MM.1S (cell line): ENCODE data around the gene CYP24A1.

Experiments used
- CTCF ChIP-seq: fragments of 300-600 bp; sonication (generic); IDR thresholded peaks from 2 replicates; pipeline ENCODE4 v1.5.1; 2016; ENCODE audit warnings: antibody characterized with exemption, low read length, mixed read lengths
- EZH2phosphoT487 ChIP-seq: fragments of 300-600 bp; sonication (generic); IDR thresholded peaks from 2 replicates; pipeline ENCODE4 v1.6.1; 2018; ENCODE audit warnings: antibody characterized with exemption, low read length

GRCh38 chr20:54129350-54129749 lies 44.4 kb downstream of the CYP24A1 start:
- TF ChIP-seq CTCF, result no peak
- TF ChIP-seq EZH2phosphoT487, result no peak
